LoVo (cell line): ENCODE data around the gene ANO4.
A peak's percentile ranks its signal among the peaks of the same experiment; 100 is the strongest.
"Not testable (repeated sequence)": the region's sequence is repeated elsewhere in the genome, so short reads cannot be mapped to it uniquely, and the experiment has no call there.

Experiments used
- DNase-seq: peaks from one replicate; pipeline ENCODE4 v3.0.0-alpha.2; 2016; ENCODE audit warnings: low spot score

The ANO4 gene

DNA sequence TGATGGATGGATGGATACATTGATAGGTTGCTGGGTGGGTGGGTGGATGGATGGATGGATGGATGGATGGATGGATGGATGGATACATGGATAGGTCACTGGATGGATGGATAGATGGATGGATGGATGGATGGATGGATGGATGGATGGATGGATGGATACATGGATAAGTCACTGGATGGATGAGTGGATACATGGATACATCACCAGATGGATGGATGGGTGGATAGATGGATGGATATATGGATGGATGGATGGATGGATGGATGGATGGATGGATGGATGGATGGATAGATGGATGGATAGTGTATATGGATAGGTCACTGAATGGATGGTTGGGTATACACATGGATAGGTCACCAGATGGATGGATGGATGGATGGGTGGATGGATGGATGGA lies 194.9 kb downstream of the ANO4 start:
- DNase-seq, result not testable (repeated sequence)

DNA sequence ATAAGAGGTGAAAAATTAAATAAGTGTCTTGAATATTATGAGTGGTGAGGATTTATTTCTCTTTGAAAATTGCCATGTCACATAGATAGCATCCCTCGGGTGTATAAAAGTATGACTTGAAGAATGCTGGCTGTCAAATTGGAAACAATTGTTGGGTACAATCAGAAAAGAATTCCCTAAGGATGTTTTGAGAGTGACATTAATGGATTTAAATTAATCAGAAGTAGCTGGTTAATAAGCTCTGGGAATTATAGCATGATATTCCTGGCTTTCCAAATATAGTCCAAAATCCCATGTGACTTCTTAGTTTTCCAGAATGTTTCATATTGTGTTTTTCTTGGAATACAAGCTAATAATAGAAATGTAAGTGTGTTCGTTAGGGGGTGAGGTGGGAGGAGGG lies 196.5 kb downstream of the ANO4 start:
- no peak for DNase-seq

DNA sequence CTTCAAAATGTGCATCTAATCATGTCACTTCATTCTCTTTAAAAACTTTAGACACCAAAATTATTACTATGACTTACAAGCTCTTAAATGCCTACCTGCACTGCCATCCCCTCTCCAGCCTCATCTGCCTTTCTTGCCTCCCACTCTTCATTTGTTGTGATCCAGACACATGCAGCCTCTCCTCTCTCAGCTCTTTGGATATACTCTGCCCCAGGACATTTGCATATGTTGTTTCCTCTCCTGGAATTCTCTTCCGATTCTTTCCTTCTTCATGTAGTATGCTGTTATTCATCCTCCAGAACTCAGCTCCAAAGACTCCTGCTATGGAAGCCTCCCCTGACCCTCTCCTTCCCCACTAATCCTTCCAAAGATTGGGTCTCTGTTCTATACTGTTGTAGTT lies 197.6 kb downstream of the ANO4 start:
- no peak for DNase-seq

DNA sequence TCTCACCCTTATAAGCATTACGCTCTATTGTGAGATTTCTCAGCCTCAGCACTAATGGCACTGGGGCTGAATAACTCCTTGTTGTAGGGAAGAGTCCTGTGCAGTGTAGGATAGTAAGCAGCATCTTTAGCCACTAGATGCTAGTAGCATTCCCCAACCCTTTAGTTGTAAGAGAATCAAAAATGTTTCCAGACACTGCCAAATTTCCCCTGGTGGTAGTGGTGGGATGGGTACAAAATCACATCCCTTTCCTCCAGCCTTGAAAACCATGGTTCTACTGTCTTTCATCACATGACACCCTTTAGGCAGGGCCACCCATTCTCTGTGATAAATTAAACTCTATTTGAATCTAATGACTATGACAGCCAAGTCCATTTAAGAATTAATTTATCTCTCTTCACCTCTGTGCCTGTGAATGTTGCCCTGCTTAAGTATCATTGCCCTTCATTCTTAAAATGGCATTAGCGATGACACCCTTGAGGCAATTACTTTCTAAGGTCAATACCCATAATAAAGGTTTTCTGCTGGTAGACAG lies 199.4 kb downstream of the ANO4 start:
- no peak for DNase-seq

DNA sequence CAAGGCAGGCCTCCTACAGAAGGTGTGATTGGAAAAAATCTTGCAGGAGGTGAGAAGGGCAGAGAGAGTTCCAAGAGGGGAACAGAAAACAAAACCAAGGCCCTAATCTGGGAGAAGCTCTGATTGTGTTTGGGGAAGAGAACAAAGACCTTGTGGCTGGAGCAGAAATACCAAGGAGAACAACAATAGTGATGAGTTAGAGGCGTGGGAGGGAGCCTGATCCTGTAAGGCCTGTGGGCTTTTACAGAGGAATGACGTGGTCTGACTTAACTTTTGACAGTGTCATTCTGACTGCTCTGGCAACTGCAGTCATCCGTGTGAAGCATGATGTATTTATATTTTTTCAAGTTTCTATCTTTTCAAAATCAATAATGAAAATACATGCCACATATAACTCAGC lies 200.6 kb downstream of the ANO4 start:
- DNase-seq, result no peak

DNA sequence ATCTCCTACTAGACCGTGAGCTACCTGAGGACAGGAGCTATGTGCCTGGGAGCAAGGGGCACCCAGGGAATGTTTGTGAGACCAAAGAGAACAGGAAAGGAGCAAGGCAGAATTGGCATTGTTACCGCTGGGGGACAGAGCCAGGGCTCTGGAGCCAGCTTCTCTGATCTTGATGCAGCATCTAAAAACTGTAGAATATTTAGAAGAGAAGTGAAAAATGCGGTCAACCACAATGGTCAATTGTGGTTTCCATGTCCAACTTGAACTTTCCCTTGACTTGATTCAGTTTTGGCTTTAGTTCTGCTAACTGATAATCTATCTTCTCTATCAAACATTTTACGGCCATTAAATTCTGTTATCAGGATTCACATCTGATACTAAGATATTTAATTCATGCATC lies 201.2 kb downstream of the ANO4 start:
- DNase-seq, result no peak

DNA sequence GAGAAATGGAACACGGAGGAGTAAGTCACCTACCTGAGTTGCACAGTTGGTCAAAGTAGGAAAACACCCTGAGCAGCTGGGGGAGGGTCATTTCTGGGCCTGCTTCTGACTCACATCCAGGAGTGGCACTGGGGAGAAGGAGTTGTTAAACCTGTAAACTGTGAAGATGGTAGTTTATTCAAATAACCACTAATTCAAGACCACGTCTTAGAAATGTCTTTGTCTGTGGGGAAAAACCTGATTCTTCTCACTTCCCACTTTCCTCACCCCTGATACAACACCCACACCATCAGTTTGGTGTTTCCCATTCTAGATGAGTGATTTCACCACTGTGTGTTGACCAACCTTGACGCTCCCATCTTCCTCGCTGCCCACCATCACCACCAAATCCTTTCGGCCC lies 207.1 kb downstream of the ANO4 start:
- DNase-seq, result no peak

DNA sequence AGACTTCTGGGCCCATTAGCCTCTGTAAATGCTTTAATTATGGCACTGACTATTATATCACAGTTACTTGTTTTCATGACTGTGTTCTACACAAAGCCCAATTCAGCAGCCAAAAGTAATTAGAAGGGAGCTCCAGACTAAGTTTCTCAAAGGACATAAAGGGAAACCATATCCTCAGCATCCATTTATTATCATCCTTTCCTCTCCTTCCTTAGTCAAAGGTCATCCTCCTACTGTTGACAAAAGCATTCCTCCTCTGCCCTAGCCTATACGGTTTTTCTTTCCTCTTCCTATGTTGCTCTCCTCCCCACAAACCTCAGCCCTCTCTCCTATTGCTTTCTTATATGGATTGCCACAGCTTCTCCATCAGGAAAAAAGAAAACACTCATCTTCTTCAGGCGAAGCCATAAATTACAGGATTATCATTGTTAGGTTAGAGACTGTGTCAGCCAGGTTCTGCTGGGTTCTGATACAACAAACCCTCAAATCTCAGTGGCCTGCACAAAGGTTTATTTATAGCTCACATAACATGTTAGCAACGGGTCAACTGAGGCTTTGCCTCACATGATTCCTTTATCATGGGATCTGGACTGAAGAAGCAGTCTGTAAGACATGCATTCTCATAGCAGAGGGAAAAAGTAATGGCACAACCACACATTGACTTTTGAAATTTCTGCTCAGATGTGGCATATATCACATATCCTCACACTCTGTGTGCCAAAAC lies 208.3 kb downstream of the ANO4 start:
- no peak for DNase-seq

DNA sequence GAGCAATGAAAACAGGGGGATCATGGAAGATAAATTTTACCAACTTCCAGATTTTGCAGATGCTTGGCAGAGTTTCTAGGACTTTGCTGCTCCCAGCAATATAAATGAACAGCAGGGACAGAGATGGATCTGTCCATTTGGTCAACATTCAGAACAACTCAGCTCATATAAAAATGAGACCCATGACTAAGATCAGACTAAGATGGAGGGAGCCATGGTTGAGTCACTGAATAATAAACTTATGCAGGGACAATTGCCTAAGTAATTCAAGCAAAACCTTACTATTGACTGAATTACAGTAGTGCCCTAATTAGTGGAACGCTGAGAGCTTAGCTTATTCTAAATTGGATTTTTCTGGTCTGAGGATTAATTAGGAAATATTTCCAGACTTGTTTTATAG lies 210.3 kb downstream of the ANO4 start:
- DNase-seq, result no peak

DNA sequence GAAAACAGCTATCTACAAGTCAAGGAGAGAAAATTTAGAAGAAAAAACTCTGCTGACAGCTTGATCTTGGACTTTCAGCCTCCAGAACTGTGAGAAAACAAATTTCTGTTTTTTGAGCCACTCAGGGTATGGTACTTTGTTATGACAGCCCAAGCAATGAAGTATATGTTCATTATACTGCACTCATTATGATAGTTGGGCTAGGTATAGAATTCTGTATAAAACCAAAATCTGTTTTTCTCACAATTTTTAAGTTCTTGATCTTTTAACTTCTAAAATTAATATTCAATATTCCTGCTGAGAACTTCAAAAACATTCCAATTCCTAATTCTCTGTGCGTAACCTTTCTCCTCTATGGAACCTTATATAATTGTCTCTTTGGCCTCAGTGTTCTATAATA lies 214.7 kb downstream of the ANO4 start:
- no peak for DNase-seq

DNA sequence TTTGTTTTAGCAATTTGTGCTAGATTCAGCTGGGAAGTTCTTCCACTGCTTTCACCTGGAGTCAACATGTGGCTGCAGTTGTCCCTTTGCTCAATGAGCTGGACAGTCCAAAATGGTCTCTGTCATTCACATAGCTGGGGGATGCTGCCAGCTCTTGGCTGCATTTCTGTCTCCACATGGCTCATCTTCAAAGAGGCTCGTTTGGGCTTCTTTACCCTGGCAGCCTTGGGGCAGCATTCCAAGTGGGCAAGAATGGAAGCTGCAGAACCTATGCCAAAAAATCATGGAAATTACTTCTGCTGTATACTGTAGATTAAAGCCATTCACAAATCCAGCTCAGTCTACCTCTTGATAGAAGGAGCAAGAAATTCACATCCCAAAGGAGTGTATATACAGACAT lies 216.3 kb downstream of the ANO4 start:
- no peak for DNase-seq

DNA sequence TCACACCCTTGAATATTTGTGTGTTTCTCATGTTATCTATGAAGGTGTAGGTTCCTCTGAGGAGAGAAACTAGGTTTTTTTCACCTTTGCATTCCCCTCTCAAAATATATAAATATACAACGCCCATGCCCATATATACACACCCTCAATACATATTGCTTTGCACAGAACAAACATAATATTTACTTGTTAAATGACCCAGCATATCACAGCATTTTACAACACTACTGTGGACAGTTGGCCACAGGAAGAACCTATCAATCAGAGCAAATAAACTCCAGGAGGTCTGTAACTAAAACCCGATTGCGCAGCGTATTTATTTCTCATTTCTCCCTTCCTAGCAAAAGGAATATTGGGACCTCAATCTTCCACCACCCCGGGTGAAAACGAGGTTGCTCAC lies 219.4 kb downstream of the ANO4 start:
- no peak for DNase-seq

DNA sequence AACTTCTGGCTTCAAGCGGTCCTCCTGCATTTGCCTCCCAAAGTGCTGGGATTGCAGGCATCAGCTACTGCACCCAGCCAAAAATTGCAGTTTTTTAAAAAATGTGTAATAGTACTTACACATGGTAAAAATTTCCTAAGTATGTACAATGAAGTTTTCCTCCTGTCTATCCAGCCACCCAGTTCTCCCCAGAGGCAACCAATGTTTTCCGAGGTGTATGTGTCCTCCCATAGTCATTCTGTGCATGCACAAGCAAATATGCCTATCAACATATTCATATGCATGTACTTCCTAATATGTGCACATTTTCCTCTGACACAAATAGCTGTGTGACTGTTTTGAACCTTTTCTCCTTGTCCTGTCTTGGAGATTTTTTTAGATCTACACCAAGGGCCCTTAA lies 220.5 kb downstream of the ANO4 start:
- no peak for DNase-seq

DNA sequence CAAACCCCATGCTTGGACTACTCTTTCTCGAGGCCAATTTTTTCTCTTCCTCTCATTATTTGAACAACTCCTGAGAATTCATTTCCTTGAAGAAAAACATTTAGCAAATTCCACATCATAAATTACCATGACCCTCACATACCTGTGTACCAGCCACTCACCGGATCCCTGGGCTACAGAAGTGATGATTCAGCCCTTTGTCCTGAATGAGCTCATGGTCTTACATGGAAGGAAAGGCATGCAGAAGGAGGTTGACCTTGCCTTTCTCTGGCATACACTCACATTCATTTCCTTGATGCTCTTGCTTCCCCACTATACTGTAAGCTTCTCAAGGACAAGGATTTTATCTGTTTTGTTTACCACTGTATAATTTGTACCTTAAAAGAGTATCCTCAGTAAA lies 224.0 kb downstream of the ANO4 start:
- DNase-seq, result peak; percentile 16

DNA sequence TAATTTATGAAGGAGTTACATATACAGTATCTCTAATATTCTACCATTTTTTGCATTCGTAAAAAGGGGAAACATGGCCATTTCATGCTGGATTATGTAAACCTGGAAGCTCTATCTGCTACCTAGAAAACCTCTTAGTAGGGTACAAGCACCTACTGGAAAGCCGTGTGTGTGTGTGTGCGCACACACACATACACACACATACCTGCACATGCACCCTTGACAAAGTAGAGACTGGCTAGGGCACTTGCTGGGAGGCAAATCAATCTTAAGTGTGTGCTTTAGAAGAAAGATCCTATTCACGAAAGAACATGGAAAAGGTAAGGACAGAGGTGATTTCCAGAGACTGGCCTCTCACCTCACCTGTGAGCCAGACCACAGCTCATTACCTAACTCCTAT lies 224.6 kb downstream of the ANO4 start:
- DNase-seq, result no peak

DNA sequence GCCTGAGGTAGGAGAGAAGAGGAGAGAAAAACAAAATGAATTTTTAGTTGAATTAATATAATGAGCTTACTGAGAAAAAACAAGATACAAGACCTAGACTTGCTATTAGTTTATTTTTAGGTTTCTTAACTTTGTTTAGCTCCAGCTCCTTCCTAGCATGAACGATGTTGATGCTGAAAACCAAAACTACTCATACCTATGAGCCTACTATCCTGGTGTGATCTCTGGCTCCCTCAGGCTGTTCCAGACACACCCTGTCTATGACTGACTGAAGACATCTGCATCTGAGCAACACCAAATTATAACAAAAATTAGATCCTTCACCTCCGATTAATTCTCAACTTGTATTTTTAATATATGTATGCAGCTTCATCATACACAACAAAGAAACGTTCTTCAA lies 225.1 kb downstream of the ANO4 start:
- no peak for DNase-seq

DNA sequence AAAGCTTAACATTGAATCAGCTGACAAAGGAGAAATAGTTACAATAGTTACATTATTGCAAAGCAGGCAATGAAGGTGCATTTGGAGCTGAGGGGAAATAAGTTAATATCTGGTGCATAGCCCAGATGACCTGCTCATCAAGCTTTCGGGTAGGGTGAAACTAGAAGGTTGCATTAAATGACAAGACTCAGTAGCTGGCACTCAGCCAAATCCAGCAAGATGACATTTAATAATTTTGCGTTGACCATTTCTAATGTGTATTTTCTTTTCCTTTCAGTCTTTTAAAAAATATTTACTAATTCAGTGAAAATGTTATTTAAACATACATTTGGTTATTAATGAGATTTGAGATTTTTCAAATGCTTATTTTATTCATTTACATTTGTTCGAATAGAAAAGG lies 226.9 kb downstream of the ANO4 start:
- no peak for DNase-seq

DNA sequence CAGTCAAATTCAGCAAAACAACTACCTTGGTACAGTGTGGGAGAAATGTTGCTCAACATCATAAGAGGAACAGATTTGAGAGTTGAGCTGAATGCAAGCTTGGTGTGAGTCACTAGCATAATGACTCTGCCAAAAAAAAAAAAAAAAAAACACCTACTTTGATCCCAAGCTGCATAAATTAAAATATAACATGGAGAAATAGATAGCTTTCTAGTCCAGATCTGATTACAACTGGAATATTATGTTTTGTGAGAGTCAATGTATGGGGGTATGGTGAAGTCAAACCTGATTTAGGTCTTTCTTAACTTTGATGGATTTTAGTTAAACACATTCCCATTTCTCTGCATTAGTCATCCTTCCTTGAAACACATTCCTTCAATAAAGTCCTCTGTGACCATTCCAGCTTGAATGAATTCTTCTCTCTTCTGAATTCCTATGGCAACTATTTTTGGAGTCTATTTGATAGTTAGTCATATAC lies 227.4 kb downstream of the ANO4 start:
- peak; percentile 35 for DNase-seq

DNA sequence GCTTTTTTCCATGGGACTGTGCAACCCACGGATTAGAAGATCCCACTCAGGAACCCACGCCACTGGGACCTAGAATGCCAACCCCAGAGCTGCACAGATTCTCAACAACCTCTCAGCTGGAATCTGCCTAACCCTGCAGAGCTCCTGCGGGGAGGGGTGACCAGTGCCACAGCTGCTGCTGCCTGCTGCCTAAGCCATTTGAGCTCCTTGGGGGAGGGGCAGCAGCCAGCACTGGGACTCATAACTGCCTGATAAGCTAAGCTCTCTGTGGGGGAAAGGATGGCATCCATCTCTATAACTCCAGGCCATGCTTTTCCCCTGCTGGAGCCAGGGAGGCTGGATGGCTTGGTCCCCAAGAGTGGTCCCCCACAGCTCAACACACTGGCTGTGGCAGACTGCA lies 232.6 kb downstream of the ANO4 start:
- no peak for DNase-seq

DNA sequence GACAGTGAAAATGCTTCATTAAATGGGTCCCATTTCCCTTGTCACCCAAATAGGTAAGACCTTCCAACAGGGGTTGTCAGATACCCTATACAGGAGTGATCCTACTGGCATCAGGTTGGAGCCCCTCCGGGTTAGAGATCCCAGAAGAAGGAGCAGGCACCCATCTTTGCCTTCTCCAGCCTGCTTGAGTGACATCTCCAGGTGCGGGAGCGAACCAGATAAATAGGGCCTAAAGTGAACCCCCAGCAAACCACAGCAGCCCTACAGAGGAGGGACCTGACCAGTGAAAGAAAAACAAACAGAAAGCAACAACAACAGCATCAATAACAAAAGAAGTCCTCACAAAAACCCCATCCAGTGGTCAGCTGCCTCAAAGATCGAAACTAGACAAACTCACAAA lies 233.2 kb downstream of the ANO4 start:
- no peak for DNase-seq

DNA sequence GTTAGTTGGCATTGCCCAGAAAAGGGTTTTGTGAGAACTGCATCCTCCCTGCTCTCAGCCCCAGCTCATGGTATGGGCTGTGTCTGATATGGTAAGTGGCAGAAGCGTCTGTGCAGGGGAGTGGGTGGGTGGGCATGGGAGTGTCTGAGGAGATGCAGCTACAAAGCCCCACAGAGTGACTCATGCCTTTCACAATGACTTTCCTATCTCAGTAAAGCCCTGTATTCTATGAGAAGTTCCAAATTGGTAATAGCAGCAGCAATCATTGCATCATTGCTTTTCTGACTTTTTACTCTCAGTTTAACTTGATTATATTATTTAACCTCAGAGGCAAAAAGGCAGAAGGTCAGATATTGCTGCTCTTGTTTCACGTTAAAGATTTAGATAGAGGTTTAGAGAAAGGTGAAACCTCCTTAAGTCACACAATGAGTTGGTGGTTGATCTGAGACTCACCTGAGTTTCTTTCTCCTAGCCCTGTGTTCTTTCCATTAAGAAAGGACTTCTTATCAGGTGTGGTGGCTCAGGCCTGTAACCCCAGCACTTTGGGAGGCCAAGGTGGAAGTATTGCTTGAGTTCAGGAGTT lies 243.8 kb downstream of the ANO4 start:
- DNase-seq, result no peak

DNA sequence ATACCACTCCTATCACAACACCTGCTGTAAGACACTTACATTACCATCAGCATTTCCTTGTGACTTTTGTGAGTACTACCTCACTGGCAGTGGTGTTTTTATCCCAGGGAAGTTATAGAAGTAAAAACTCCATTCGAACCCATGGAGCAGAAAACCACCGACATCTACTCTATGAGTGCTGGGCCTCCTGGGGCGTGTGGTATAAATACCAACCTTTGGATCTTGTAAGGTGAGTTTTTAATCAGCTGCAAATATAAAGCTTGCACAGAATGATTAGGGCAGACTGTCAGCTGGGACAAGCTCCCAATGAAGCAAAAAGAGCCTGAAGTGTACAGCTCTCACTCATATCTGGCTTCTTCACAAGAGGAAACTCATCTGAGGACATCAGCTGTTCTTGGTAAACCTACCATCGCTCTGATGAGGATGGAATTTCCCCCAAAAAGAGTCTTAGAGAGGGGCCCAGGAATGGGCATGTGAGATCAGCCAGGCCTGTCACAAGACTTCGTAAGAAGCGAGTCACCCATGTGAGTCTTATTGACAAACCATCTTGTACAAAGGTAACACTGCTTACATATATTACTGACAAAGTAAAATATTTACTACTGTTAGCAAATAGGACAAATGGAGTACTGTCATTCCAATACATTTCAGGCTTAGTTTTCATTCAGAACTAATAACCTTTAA lies 245.4 kb downstream of the ANO4 start:
- DNase-seq, result no peak

DNA sequence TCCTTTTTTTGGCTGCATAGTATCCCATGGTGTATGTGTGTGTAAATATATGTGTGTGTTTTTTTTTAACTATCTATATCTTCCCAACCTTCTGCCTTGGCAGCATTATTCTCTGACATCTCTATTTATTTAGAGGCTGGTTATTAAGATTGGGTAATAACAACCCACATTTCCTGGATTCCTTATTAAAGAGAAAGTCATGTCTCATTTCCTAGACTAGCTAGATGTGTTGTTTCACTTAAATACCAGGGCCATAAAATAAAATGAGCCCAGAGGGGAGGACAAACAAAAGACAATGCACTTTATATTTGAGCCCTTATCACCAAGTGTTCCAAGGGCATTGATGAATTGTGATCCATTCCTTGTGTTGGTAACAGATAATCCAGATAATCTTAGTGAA lies 246.4 kb downstream of the ANO4 start:
- no peak for DNase-seq
